Mucosa of stomach (tissue), 1 donor: ENCODE data around the gene IFNAR1.
A peak's percentile ranks its signal among the peaks of the same experiment; 100 is the strongest.

Experiments
- H3K27me3 ChIP-seq: one replicate; pipeline ENCODE4 v1.7.0; 2013; ENCODE audit warnings: mild to moderate bottlenecking, low read length; ENCODE audit not compliant: control insufficient read depth, insufficient read depth
- H3K36me3 ChIP-seq: one replicate; pipeline ENCODE4 v1.7.0; 2013; ENCODE audit warnings: low read length; ENCODE audit not compliant: control insufficient read depth, insufficient read depth
- H3K4me1 ChIP-seq: one replicate; pipeline ENCODE4 v1.7.0; 2013; ENCODE audit warnings: mild to moderate bottlenecking, low read length; ENCODE audit not compliant: control insufficient read depth, insufficient read depth
- H3K4me3 ChIP-seq: one replicate; pipeline ENCODE4 v1.7.0; 2013; ENCODE audit warnings: low read length
- H3K9ac ChIP-seq: one replicate; pipeline ENCODE4 v1.7.0; 2013; ENCODE audit warnings: mild to moderate bottlenecking, low read length, moderate library complexity
- H3K9me3 ChIP-seq: one replicate; pipeline ENCODE4 v1.7.0; 2013; ENCODE audit warnings: mild to moderate bottlenecking, low read length, moderate library complexity; ENCODE audit not compliant: control insufficient read depth
- donor health status: Pancreatic carcinoma.

The IFNAR1 gene

DNA sequence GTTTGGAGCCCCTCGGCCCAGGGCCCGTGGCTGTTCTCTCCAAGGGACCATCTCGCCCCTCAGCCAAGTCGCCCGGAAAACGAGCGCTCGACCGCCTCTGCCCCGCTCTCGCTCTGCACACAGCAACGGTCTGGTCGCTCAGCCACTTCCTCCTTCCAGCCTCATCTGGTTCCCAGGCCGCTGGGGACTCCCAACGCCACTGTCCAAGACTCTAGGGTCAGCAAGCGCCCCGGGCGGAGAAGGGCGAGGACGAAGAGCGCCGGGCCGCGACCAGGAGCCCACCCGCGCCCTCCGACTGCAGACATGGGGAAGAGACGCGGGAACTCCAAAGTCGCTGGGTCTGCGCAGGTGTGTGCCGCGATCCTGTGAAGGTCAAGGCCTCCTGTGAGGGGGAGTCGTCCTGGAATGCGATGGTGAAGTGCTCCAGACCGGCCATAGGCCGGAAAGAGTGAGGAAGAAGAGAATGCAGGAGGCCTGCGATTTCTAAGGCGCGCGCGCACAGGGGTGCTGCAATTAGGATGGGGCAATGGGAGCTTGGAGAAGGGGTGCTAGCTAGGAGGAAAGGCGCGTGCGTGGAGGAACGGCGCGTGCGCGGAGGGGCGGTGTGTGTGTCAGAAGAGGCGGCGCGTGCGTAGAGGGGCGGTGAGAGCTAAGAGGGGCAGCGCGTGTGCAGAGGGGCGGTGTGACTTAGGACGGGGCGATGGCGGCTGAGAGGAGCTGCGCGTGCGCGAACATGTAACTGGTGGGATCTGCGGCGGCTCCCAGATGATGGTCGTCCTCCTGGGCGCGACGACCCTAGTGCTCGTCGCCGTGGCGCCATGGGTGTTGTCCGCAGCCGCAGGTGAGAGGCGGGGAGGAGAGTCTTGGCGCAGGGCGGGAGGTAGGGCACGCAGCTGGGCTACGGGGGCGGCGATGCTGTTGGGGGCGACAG is at the start of gene IFNAR1:
Gene IFNAR1, plus strand, starts transcription at position 680 of the 931 bp plus-strand sequence. Its CDS starts 86 bp downstream, at position 766.
- no peaks in the 10 kb centered on the region for H3K4me1 ChIP-seq
- no peaks in the 10 kb centered on the region for H3K27me3 ChIP-seq
- peak within 1 kb of the TSS; percentile 98 for H3K9ac ChIP-seq
- H3K36me3 ChIP-seq = no peaks in the 10 kb centered on the region
- H3K4me3 ChIP-seq = peak within 1 kb of the TSS; percentile 81
- no peaks in the 10 kb centered on the region for H3K9me3 ChIP-seq

DNA sequence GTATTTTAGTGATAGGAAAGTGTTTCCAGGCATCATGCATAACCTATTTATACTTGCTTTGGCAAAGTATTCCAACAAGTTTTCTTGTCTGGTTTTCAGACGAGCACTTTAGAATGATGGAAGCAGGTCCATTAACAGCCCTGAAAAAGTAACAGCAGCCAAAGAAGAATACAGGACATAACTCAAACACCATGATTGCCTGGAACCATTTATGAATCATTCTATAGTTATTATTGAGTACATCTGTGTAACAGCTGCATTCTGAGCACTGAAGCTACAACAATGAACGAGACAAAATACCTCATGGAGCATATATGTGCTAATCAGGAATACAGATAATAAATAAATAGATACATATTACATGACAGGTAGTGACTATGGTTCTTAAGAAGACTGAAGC is 46.0 kb upstream of the IFNAR1 start:
- Histone ChIP-seq H3K27me3 (no peaks in the 10 kb centered on the region), H3K9me3 (no peaks in the 10 kb centered on the region), H3K4me1 (no peaks in the 10 kb centered on the region), H3K9ac (no peak overlapping the region), H3K4me3 (no peak overlapping the region), H3K36me3 (no peaks in the 10 kb centered on the region)

DNA sequence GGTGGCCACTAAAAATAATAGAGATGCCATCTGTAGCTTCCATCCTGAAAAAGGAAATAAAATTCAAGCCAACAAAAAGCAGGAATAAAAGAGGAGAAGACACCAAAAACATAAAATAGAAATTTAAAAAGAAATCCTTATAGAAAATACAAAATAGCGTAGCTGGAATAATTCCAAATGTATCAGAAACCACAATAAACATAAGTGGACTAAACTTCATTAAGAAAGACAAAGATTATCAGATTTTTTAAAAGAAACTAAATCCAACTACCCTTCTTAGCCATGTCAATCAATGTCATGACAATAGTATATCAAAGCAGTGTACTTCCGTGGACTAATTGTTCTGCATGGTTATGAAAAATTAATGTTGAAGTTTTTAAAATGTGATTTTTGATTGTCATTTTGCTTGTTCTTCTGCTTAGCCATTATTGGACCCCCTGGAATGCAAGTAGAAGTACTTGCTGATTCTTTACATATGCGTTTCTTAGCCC is 45.4 kb upstream of the IFNAR1 start:
- no peaks in the 10 kb centered on the region for H3K36me3 ChIP-seq
- H3K27me3 ChIP-seq = no peaks in the 10 kb centered on the region
- no peak overlapping the region for H3K9ac ChIP-seq
- H3K4me1 ChIP-seq = no peaks in the 10 kb centered on the region
- no peak overlapping the region for H3K4me3 ChIP-seq
- no peaks in the 10 kb centered on the region for H3K9me3 ChIP-seq

DNA sequence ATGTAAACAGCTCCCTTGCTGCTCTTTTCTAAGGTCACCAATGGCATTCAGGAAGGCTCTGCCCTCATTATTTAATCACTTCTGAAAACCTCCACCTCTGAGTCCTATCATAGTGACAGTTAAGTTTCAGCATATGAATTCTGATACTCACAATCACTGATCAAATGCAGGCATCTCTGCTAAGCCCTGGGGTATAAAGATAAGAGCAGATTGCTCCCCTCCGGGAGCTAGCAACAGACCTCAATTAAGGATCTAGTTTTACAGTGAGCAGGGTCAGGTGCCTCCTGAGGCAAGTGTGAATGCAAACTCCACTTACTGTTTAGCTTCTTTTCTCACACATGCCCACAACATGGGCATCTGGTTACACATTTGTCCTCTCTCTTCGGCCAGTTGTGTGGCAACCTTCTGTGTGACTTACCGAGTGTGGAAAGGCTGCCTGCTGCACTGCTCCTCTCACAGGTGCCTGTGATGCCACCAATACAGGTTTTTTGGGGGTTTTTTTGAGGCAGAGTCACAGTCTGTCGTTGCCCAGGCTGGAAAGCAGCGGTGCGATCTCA is 43.6 kb upstream of the IFNAR1 start:
- Histone ChIP-seq H3K9ac (no peak overlapping the region), H3K4me3 (no peak overlapping the region), H3K27me3 (no peaks in the 10 kb centered on the region), H3K36me3 (no peaks in the 10 kb centered on the region), H3K4me1 (peaks cover 6% of the 10 kb centered on the region), H3K9me3 (no peaks in the 10 kb centered on the region)

DNA sequence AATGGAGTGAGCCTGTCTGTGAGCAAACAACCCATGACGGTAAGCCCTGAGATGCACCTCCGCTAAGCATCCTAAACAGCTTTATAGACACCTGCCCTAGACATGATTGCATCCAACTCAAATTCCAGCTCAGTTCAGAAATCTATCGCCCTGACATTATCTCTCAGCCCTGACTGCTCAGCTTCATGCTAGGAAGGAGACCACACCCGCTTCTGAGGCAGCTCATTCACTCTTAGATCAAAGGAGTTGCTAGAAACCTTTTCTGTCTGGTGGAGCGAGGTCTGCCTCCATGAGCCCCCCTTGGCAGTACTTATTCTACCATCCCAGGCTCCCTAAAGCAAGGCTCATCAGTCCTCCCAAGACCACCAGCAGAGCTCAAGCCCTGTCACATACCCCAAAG is 41.6 kb upstream of the IFNAR1 start:
- Histone ChIP-seq H3K9me3 (no peaks in the 10 kb centered on the region), H3K27me3 (no peaks in the 10 kb centered on the region), H3K36me3 (no peaks in the 10 kb centered on the region), H3K9ac (no peak overlapping the region), H3K4me3 (no peak overlapping the region), H3K4me1 (peaks cover 22% of the 10 kb centered on the region)

DNA sequence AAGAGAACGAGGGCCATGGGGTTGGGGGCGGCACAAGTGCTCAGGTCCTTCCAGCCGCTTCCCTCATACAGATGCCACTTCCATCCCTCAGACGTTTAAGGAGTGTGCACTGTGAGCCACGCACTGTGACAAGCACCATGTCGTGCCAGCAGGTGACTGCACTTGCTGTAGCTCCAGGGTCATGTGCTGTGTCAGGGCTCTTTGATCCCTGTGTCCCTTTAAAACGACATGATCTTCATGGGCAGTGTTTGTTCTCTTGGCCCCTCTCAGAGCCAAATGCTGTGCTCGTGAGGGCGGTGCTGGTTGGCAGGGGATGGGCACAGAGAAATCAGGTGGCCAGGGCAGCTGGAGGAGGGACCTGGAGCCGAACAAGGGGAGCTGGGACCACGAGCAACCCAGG is 38.7 kb upstream of the IFNAR1 start:
- peaks cover 7% of the 10 kb centered on the region for H3K36me3 ChIP-seq
- H3K4me1 ChIP-seq = peaks cover 22% of the 10 kb centered on the region
- no peaks in the 10 kb centered on the region for H3K27me3 ChIP-seq
- no peaks in the 10 kb centered on the region for H3K9me3 ChIP-seq
- H3K9ac ChIP-seq = no peak overlapping the region
- peak overlapping the region; percentile 26 for H3K4me3 ChIP-seq

DNA sequence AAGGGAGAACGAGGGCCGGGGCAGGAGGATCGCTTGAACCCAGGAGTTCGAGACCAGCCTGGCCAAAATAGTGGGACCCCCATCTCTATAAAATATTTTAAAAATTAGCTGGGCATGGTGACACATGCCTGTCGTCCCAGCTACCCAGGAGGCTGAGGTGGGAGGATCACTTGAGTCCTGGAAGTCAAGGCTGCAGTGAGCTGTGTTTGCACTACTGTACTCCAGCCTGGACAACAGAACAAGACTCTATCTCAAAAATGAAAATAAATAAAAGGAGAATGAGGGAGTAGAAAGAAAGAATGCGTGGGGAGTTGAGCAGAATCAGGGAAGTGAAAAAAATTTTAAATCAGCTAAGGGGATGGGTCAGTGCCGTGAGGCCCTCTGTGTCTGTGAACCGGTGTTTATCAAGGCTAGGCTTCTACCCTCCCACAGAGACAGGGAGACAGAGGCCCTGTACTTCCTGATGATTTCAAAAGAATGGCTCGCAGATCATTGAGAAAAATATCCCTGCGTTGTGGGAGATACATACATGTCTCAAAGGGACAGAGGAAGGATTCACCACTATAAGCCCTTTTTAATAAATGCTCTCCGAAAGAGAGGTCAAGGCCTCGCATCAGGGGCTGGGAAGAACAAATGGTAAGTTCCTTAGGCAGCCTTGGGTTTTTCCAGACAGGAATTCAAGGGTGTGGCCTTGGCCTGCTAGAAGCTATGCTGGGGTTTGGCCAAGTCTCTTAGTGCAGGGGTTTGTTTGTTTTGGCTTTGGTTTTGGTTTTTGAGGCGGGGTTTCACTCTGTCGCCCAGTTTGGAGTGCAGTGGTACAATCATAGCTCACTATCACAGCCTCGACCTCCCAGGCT is 37.9 kb upstream of the IFNAR1 start:
- Histone ChIP-seq H3K9ac (peak overlapping the region; percentile 45), H3K36me3 (peaks cover 7% of the 10 kb centered on the region), H3K27me3 (no peaks in the 10 kb centered on the region), H3K4me3 (peak overlapping the region; percentile 26), H3K9me3 (no peaks in the 10 kb centered on the region), H3K4me1 (peaks cover 22% of the 10 kb centered on the region)

DNA sequence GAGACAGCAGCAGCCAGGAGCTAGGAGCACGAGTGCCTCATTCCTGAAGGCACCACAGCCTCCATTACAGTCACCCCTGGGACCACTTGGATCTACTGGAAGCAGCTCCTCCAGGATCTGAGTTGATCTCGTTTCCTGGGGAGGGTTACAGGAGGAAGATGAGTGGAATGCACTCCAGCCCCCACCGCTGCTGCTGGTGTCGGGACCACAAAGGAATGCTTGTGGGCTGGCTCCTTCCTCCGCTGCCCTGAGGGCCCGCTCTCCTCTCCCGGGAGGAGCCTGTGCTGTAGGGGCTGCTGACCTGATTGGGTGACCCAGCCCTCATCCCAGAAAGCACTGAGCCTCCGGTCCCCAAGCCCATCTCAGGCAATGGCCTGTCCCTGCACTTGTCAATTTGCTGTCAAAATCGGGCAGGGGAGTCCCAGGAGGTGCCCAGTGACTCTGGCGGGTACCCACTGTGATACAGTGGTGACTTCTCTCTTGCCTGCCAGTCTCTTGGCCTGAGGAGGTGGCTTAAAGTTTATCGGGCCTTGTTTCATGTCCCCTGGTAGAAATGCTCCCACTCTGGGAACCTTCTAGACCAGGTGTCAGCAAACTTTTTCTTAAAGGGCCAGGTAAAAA is 35.5 kb upstream of the IFNAR1 start:
- Histone ChIP-seq H3K36me3 (peaks cover 7% of the 10 kb centered on the region), H3K27me3 (no peaks in the 10 kb centered on the region), H3K4me3 (no peak overlapping the region), H3K4me1 (peaks cover 26% of the 10 kb centered on the region), H3K9ac (no peak overlapping the region), H3K9me3 (no peaks in the 10 kb centered on the region)

DNA sequence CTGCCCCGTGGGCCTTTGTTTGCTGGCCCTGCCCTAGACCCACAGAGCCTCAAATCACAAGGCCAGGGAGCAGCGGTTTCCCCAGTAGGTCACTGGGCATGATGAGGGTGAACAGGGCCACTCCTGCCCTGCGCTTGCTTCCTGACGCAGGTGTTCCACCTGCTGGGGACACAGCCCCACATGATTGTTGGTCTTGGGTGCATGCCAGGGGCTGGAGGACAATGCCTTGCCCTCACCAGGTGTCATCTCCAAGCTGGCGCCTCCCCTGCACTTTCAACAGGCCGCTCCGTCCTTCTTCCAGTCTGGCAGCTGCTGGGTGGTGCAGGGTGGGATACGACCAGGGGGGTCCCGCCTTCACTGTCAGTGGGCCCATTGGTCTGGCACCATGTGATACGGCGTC is 34.3 kb upstream of the IFNAR1 start:
- Histone ChIP-seq H3K36me3 (peaks cover 7% of the 10 kb centered on the region), H3K27me3 (no peaks in the 10 kb centered on the region), H3K4me1 (peaks cover 26% of the 10 kb centered on the region), H3K9me3 (no peaks in the 10 kb centered on the region), H3K4me3 (no peak overlapping the region), H3K9ac (no peak overlapping the region)

DNA sequence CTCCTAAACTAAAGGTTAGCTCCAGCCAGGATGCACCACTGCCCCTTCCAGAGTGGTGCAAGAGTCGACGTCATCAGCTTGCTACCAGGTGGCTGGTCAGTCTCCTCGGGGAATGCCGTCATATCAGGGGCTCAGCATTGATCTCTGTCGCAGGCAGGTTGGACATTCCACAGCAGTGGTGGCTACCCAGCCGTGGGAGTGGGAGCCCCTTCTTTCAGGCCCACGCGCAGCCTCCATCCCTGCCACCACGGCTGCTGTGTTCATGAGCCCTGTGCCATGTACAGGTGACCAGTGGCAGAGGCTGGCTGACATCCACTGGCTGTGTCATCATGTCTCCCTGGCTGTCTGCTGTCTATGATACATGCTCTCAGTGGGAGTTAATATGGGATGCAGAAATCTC is 33.1 kb upstream of the IFNAR1 start:
- H3K4me3 ChIP-seq = no peak overlapping the region
- peaks cover 7% of the 10 kb centered on the region for H3K36me3 ChIP-seq
- H3K9ac ChIP-seq = no peak overlapping the region
- no peaks in the 10 kb centered on the region for H3K27me3 ChIP-seq
- no peaks in the 10 kb centered on the region for H3K9me3 ChIP-seq
- peaks cover 15% of the 10 kb centered on the region for H3K4me1 ChIP-seq

DNA sequence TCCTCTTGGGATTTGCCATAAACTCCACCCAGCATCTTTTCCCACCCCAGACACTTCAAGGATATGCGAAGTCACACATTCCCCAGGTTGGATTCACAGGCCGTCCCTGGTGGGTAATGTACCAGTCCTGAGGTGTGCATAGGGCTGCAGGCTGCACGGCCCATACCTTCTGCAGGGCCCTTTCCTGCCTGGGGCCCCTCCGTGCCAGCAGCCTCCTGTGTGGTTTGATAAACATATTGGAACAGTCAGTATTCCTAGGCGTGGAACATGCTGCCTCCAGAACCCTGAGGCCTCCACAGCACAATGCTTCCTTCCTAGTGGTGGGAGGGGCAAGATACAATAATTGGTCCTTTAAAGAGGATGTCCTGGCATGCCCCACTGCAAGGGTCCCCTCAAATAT is 32.0 kb upstream of the IFNAR1 start:
- H3K4me1 ChIP-seq = peaks cover 5% of the 10 kb centered on the region
- H3K27me3 ChIP-seq = no peaks in the 10 kb centered on the region
- no peak overlapping the region for H3K4me3 ChIP-seq
- peaks cover 10% of the 10 kb centered on the region for H3K36me3 ChIP-seq
- no peak overlapping the region for H3K9ac ChIP-seq
- no peaks in the 10 kb centered on the region for H3K9me3 ChIP-seq
